ENCODE measurements around the gene LIPG. TPM values are rescaled to one million over a fixed set of nuclear protein-coding genes. Genes with fewer than 3 reads are reported as not detected.

The LIPG gene
- total RNA-seq, 4 donors from 2014 or later = 0.24 to 6.4 (median 1.9) TPM

DNA sequence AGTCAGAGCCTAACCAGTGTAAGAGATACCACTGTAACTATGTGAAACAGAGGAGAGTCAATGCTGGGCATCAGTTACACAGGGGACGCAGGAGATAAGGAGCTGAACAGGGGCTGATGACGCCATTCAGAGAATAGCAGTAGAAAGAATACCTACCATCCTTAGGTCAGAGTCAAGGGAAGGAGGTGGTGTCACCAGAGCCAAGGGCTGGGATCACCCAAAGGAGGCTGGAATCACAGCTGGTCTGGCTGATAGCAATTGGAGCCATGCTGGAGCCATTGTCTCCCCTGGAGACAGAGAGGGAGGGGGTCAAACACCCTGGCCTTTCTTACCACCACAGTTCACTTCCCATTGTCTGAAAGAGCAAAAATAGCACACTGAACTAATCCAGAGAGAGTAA, 37.5 kb upstream of the LIPG start:
- Histone ChIP-seq H3K36me3 (no peaks in the 10 kb centered on the region), H3K27ac (no peak overlapping the region), H3K9me3 (no peaks in the 10 kb centered on the region), H3K27me3 (no peaks in the 10 kb centered on the region), H3K4me3 (no peak overlapping the region), H3K4me1 (no peaks in the 10 kb centered on the region)
- no peak for DNase-seq
- ATAC-seq = no peak
- TF ChIP-seq POLR2A (IDR thresholded peaks at IDR 0.05) = no peak
- TF ChIP-seq, protein P1, sequence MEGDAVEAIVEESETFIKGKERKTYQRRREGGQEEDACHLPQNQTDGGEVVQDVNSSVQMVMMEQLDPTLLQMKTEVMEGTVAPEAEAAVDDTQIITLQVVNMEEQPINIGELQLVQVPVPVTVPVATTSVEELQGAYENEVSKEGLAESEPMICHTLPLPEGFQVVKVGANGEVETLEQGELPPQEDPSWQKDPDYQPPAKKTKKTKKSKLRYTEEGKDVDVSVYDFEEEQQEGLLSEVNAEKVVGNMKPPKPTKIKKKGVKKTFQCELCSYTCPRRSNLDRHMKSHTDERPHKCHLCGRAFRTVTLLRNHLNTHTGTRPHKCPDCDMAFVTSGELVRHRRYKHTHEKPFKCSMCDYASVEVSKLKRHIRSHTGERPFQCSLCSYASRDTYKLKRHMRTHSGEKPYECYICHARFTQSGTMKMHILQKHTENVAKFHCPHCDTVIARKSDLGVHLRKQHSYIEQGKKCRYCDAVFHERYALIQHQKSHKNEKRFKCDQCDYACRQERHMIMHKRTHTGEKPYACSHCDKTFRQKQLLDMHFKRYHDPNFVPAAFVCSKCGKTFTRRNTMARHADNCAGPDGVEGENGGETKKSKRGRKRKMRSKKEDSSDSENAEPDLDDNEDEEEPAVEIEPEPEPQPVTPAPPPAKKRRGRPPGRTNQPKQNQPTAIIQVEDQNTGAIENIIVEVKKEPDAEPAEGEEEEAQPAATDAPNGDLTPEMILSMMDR (IDR thresholded peaks at IDR 0.05 in 4 of 5, conservative IDR thresholded peaks at IDR 0.05 in 1 of 5) = no peak
- intact Hi-C loops (cut with DNase I; ENCODE audit: low total_unique reads) (no loop called here), in situ Hi-C loops (cut with MboI; ENCODE audit: low sequenced_read_pairs in 4 of 4) (loop anchor here in 2 of 4 donors (25.0 kb wide), 2 partner anchors 338 to 738 kb away; partner anchors contain the start of gene CFAP53 (in 1 of the 2))

DNA sequence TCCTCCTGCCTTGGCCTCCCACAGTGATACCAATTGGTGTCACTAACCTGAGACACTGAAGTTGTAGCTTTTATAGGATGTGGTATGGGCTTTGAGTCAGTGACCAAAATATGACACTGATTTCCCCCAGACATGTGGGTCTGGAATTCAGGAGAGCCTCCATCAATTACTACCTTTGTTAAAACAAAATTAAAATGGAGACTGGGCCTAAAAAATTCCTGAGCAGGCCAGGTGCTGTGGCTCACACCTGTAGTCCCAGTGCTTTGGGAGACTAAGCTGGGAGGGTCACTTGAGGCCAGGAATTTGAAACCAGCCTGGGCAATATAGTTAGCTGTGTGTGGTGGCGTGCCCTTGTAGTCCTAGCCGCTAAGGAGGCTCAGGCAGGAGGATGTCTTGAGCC, 36.9 kb upstream of the LIPG start:
- intact Hi-C loops (cut with DNase I; ENCODE audit: low total_unique reads) = no loop called here
- DNase-seq (no peak), ATAC-seq (no peak)
- no peaks in the 10 kb centered on the region for H3K36me3 ChIP-seq
- no peak overlapping the region for H3K4me3 ChIP-seq
- no peak for TF ChIP-seq POLR2A (IDR thresholded peaks at IDR 0.05)
- TF ChIP-seq, protein P1 (IDR thresholded peaks at IDR 0.05 in 4 of 5, conservative IDR thresholded peaks at IDR 0.05 in 1 of 5) = no peak
- in situ Hi-C loops (cut with MboI; ENCODE audit: low sequenced_read_pairs in 4 of 4) = loop anchor here in 2 of 4 donors (25.0 kb wide), 2 partner anchors 337 to 737 kb away; partner anchors contain the start of gene CFAP53 (in 1 of the 2)
- no peaks in the 10 kb centered on the region for H3K4me1 ChIP-seq
- no peaks in the 10 kb centered on the region for H3K9me3 ChIP-seq
- no peaks in the 10 kb centered on the region for H3K27me3 ChIP-seq
- no peak overlapping the region for H3K27ac ChIP-seq

DNA sequence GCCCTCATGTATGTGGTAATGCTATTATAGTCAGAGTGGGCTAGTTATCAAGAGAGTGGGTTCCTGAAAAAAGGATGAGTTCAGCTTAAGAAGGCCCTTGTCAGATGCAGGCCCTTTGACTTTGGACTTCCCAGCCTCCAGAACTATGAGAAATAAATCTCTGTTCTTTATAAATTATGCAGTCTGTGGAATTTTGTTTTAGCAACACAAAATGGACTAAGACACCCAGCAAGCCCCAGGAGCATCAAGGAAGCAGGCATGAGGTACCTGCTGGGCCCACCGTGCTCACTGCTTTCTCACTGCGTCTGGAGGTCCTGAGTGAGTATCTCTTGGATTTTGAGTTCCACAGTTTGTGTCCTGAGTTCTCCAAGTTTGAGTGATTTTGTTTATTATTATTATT, 35.9 kb upstream of the LIPG start:
- TF ChIP-seq, protein P1 (IDR thresholded peaks at IDR 0.05 in 4 of 5, conservative IDR thresholded peaks at IDR 0.05 in 1 of 5) = no peak
- TF ChIP-seq POLR2A (IDR thresholded peaks at IDR 0.05) = no peak
- no peak overlapping the region for H3K27ac ChIP-seq
- DNase-seq (no peak), ATAC-seq (no peak)
- H3K9me3 ChIP-seq = no peaks in the 10 kb centered on the region
- H3K27me3 ChIP-seq = no peaks in the 10 kb centered on the region
- intact Hi-C loops (cut with DNase I; ENCODE audit: low total_unique reads) = no loop called here
- H3K36me3 ChIP-seq = no peaks in the 10 kb centered on the region
- in situ Hi-C loops (cut with MboI; ENCODE audit: low sequenced_read_pairs in 4 of 4) = no loop called here
- H3K4me1 ChIP-seq = no peaks in the 10 kb centered on the region
- H3K4me3 ChIP-seq = no peak overlapping the region

DNA sequence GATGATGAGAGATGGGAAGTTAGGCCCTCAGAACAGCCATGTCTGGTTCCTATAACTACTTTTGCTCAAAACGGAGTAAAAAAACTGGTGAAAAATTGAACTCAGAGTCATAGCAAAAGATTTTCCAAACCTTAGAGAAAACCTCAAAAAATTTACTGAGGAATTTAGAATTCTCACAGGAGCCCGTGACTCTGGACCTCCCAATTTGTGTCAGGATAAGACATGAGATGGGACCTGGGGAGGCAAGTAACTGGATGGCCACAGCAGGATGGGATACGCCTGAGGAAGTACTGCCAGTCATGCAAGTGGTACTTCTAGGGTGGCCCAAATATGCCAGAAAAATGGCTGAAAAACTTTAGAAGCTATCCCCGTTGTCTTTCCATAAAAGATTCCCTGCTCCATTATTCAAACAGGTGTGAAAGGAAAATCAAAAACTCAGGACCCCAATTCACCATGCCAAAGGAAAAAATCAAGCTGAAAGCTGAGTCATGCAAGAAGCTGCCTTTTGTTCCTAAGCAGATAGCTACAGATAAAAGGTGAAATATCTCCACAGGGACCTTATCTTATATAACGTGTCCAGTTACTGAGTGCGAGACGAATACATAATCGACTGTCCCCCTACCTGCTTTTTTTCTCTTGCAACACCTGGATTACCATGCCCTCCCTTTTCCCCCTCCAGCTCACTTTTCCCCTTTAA, 34.1 kb upstream of the LIPG start:
- intact Hi-C loops (cut with DNase I; ENCODE audit: low total_unique reads) (no loop called here), in situ Hi-C loops (cut with MboI; ENCODE audit: low sequenced_read_pairs in 4 of 4) (no loop called here)
- TF ChIP-seq POLR2A (IDR thresholded peaks at IDR 0.05) = no peak
- TF ChIP-seq, protein P1 (IDR thresholded peaks at IDR 0.05 in 4 of 5, conservative IDR thresholded peaks at IDR 0.05 in 1 of 5) = no peak
- H3K36me3 ChIP-seq = no peaks in the 10 kb centered on the region
- H3K9me3 ChIP-seq = no peaks in the 10 kb centered on the region
- H3K27ac ChIP-seq = no peak overlapping the region
- no peaks in the 10 kb centered on the region for H3K27me3 ChIP-seq
- no peak overlapping the region for H3K4me3 ChIP-seq
- DNase-seq (no peak), ATAC-seq (no peak)
- no peaks in the 10 kb centered on the region for H3K4me1 ChIP-seq
